K562 (cell line): ENCODE results near the gene STK24. TPM values are rescaled to one million over a fixed set of nuclear protein-coding genes. Genes with fewer than 3 reads are reported as not detected.

ENCODE experiments used
- CBFA2T3 ChIP-seq: fragments of 450-650 bp; IDR thresholded peaks from 2 replicates; pipeline ENCODE4 v1.6.1; 2017
- ETV5 ChIP-seq: sonication (generic); formaldehyde crosslinking; IDR thresholded peaks from 2 replicates; pipeline ENCODE4 v1.4.0; 2020; ENCODE audit warnings: low read depth, mild to moderate bottlenecking, missing genetic modification reagents
- MCM3 ChIP-seq: fragments of 450-650 bp; IDR thresholded peaks from 2 replicates; pipeline ENCODE4 v1.6.1; 2016
- NONO ChIP-seq, 2 experiments: fragments of 200-400 bp in 1 of 2; fragments of 450-650 bp in 1 of 2; formaldehyde crosslinking in 1 of 2; IDR thresholded peaks; 2 replicates each; pipeline ENCODE4 v1.6.1; 2017; ENCODE audit warnings: low read depth in 2 of 2, mild to moderate bottlenecking in 2 of 2, moderate library complexity in 2 of 2, low read length in 1 of 2
- SMAD2 ChIP-seq: fragments of 150-350 bp; IDR thresholded peaks from 2 replicates; pipeline ENCODE4 v1.6.1; 2014; ENCODE audit warnings: low read depth, mild to moderate bottlenecking, low read length
- SPI1 ChIP-seq: IDR thresholded peaks from 2 replicates; pipeline ENCODE4 v1.6.1; 2011; ENCODE audit warnings: low read depth, low read length, control low read depth, borderline replicate concordance
- TAF15 ChIP-seq: fragments of 200-400 bp; formaldehyde crosslinking; IDR thresholded peaks from 2 replicates; pipeline ENCODE4 v1.6.1; 2017; ENCODE audit warnings: mild to moderate bottlenecking, low read depth, low read length, moderate library complexity
- ZC3H11A ChIP-seq: IDR thresholded peaks from 2 replicates; pipeline ENCODE4 v1.6.1; 2012; ENCODE audit warnings: low read depth, low read length, improper control_type of control experiment
- ZFP1 ChIP-seq: fragments of 450-650 bp; formaldehyde crosslinking; IDR thresholded peaks from 2 replicates; pipeline ENCODE4 v1.4.0; 2020; ENCODE audit warnings: mild to moderate bottlenecking, mixed read lengths
- ZFPM2 ChIP-seq: fragments of 250-450 bp; sonication (Bioruptor Pico); IDR thresholded peaks from 2 replicates; pipeline ENCODE4 v1.5.1; 2022; ENCODE audit warnings: mild to moderate bottlenecking
- ZNF431 ChIP-seq: sonication (generic); formaldehyde crosslinking; IDR thresholded peaks from 2 replicates; pipeline ENCODE4 v1.8.0; 2022; ENCODE audit warnings: mild to moderate bottlenecking, missing genetic modification reagents
- polyA plus RNA-seq, 8 experiments: library from polyadenylated mRNA; depleted of rRNA in 4 of 8; stranded (reverse) in 5 of 8; unstranded in 3 of 8; fragments of >200 nt; fragmentation: Nextera tagmentation in 2 of 8; fragmentation: Illumina TruSeq in 1 of 8; extraction: Ambion mirVana in 2 of 8; extraction: Trizol in 1 of 8; gene quantifications; 2 replicates each; pipeline versions ENCODE4 v1.2.1 to v1.2.3, GENCODE V29; 2011 to 2014; ENCODE audit warnings: inconsistent platforms in 1 of 8, missing spikeins in 1 of 8
- total RNA-seq, 7 experiments: library from RNA; depleted of rRNA in 6 of 7; stranded (reverse); fragments of >200 nt in 6 of 7; fragmentation: Illumina TruSeq in 2 of 7; extraction: Trizol in 2 of 7; gene quantifications; 2 replicates each; pipeline versions ENCODE4 v1.2.1 to v1.2.3, GENCODE V29; 2011 to 2021; ENCODE audit warnings: low replicate concordance in 1 of 7
- TF ChIP-seq, protein P1 (sequence below), 3 experiments: IDR thresholded peaks in 2 of 3; conservative IDR thresholded peaks in 1 of 3; 2 replicates each; pipeline ENCODE4 v1.5.1; 2011 to 2012; ENCODE audit warnings: low read length in 3 of 3, mild to moderate bottlenecking in 3 of 3, control low read depth in 2 of 3, improper control_type of control experiment in 1 of 3, inconsistent platforms in 1 of 3, low read depth in 1 of 3, mixed read lengths in 1 of 3, moderate library complexity in 1 of 3; ENCODE audit not compliant: insufficient read depth in 2 of 3
- TF ChIP-seq, protein P2 (sequence below): fragments of 450-650 bp; formaldehyde crosslinking; conservative IDR thresholded peaks from 2 replicates; pipeline ENCODE4 v1.4.0; 2022; ENCODE audit warnings: mild to moderate bottlenecking, missing genetic modification characterization
- TF ChIP-seq, protein P3 (sequence below): fragments of 450-650 bp; IDR thresholded peaks from 2 replicates; pipeline ENCODE4 v1.6.1; 2018; ENCODE audit warnings: mild to moderate bottlenecking, low read depth; ENCODE audit not compliant: partially characterized antibody

STK24 gene
- total and polyA plus RNA-seq, 9 of the 15 experiments (the other 6 are each of a cell fraction or from before 2014, with no cell fraction given), result 3.8 to 78.4 (median 28.2) TPM

DNA sequence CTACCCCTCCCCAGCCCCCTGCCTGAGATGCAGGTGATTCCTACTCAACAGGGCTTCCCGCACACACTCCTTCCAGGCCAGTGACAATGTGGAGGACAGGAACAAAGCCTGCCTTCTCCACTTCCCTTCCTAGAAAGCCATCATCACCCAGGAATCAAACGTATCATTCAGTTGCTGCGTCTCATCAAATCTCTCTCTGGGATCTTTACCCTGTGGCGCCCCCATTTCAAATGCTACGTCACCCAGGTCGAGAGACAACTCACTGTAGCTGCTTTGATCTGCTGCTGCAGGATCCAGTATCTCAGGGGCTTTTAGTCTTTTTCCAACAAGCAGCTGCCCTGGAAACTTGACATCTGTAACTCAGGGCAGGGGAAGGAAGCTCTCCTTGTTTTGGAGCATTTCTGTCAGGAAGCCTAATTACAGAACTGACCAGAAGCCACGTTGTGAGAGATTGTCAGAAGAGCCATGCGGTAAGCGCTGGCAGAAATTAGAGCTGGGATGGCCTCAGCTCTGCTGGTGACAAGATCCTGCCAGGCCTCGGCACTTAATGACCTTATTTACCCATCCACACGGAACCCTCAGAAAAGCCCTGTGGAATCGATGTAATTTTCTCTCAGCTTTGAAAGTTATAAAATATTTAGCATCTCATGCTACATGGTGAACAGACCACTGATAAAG, 140.5 kb downstream of the STK24 start (continued):
- TF ChIP-seq, protein P1, sequence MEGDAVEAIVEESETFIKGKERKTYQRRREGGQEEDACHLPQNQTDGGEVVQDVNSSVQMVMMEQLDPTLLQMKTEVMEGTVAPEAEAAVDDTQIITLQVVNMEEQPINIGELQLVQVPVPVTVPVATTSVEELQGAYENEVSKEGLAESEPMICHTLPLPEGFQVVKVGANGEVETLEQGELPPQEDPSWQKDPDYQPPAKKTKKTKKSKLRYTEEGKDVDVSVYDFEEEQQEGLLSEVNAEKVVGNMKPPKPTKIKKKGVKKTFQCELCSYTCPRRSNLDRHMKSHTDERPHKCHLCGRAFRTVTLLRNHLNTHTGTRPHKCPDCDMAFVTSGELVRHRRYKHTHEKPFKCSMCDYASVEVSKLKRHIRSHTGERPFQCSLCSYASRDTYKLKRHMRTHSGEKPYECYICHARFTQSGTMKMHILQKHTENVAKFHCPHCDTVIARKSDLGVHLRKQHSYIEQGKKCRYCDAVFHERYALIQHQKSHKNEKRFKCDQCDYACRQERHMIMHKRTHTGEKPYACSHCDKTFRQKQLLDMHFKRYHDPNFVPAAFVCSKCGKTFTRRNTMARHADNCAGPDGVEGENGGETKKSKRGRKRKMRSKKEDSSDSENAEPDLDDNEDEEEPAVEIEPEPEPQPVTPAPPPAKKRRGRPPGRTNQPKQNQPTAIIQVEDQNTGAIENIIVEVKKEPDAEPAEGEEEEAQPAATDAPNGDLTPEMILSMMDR (IDR thresholded peaks at IDR 0.05 in 2 of 3, conservative IDR thresholded peaks at IDR 0.05 in 1 of 3; ENCODE audit: insufficient read depth in 2 of 3, low read depth in 1 of 3, low read length in 3 of 3), result no peak
- no peak for TF ChIP-seq ETV5
- TF ChIP-seq ZFP1, result no peak
- no peak for TF ChIP-seq CBFA2T3
- TF ChIP-seq, protein P2, sequence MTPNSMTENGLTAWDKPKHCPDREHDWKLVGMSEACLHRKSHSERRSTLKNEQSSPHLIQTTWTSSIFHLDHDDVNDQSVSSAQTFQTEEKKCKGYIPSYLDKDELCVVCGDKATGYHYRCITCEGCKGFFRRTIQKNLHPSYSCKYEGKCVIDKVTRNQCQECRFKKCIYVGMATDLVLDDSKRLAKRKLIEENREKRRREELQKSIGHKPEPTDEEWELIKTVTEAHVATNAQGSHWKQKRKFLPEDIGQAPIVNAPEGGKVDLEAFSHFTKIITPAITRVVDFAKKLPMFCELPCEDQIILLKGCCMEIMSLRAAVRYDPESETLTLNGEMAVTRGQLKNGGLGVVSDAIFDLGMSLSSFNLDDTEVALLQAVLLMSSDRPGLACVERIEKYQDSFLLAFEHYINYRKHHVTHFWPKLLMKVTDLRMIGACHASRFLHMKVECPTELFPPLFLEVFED, result no peak
- no peak for TF ChIP-seq SPI1
- no peak for TF ChIP-seq SMAD2
- no peak for TF ChIP-seq ZC3H11A
- TF ChIP-seq MCM3, result no peak
- no peak for TF ChIP-seq ZNF431 (CRISPR knock-in tag)
- TF ChIP-seq ZFPM2 (CRISPR knock-in tag), result no peak
- TF ChIP-seq, protein P3, sequence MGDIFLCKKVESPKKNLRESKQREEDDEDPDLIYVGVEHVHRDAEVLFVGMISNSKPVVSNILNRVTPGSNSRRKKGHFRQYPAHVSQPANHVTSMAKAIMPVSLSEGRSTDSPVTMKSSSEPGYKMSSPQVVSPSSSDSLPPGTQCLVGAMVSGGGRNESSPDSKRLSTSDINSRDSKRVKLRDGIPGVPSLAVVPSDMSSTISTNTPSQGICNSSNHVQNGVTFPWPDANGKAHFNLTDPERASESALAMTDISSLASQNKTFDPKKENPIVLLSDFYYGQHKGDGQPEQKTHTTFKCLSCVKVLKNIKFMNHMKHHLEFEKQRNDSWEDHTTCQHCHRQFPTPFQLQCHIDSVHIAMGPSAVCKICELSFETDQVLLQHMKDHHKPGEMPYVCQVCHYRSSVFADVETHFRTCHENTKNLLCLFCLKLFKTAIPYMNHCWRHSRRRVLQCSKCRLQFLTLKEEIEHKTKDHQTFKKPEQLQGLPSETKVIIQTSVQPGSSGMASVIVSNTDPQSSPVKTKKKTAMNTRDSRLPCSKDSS, result no peak
- TF ChIP-seq TAF15, result no peak
- TF ChIP-seq NONO (IDR thresholded peaks at IDR 0.05; ENCODE audit: low read depth in 2 of 2, low read length in 1 of 2), result no peak
- TF ChIP-seq, all 486 proteins: peak for 0
